Measurements from ENCODE around the gene GIMAP5.

Gene GIMAP5

DNA sequence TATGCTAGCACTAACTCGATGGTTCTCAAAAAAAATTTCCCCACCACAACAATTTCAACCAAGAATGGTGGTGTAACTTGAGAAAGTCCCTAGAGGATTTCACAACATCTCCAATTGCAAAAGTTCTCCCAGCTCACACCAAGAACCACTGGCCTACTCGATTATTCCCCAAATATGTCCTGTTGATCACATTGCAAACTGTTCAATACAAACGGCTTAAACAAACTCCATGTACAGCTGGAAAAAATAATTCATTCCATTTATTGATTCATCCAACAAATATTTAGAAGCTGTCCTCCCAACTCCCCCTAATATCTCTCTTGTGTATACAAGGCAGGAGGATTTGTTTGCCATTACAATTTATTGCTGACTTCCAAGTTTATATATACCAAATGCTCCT is 43.9 kb downstream of the GIMAP5 start:
- H3K4me1 ChIP-seq, result peaks cover 5% of the 10 kb centered on the region; the same call in 1 of the 2 replicates
- no peaks in the 10 kb centered on the region for H3K9me3 ChIP-seq
- TF ChIP-seq, protein P1, sequence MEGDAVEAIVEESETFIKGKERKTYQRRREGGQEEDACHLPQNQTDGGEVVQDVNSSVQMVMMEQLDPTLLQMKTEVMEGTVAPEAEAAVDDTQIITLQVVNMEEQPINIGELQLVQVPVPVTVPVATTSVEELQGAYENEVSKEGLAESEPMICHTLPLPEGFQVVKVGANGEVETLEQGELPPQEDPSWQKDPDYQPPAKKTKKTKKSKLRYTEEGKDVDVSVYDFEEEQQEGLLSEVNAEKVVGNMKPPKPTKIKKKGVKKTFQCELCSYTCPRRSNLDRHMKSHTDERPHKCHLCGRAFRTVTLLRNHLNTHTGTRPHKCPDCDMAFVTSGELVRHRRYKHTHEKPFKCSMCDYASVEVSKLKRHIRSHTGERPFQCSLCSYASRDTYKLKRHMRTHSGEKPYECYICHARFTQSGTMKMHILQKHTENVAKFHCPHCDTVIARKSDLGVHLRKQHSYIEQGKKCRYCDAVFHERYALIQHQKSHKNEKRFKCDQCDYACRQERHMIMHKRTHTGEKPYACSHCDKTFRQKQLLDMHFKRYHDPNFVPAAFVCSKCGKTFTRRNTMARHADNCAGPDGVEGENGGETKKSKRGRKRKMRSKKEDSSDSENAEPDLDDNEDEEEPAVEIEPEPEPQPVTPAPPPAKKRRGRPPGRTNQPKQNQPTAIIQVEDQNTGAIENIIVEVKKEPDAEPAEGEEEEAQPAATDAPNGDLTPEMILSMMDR (IDR thresholded peaks at IDR 0.05; ENCODE audit: low read depth, low read length), result no peak
- H3K27me3 ChIP-seq, result no peaks in the 10 kb centered on the region; the same call in 1 of the 2 replicates
- H3K36me3 ChIP-seq, result no peaks in the 10 kb centered on the region
- no peak for DNase-seq
- no peak overlapping the region for H3K4me3 ChIP-seq (ENCODE audit: low read depth, low read length)

GRCh38 chr7:150781961-150782360 is 44.7 kb downstream of the GIMAP5 start:
- Histone ChIP-seq H3K4me3 (ENCODE audit: low read depth, low read length) (no peak overlapping the region), H3K27me3 (no peaks in the 10 kb centered on the region; the same call in 1 of the 2 replicates), H3K4me1 (peaks cover 6% of the 10 kb centered on the region; the same call in 1 of the 2 replicates), H3K36me3 (no peaks in the 10 kb centered on the region), H3K9me3 (no peaks in the 10 kb centered on the region)
- TF ChIP-seq, protein P1 (IDR thresholded peaks at IDR 0.05; ENCODE audit: low read depth, low read length), result no peak
- no peak for DNase-seq

DNA sequence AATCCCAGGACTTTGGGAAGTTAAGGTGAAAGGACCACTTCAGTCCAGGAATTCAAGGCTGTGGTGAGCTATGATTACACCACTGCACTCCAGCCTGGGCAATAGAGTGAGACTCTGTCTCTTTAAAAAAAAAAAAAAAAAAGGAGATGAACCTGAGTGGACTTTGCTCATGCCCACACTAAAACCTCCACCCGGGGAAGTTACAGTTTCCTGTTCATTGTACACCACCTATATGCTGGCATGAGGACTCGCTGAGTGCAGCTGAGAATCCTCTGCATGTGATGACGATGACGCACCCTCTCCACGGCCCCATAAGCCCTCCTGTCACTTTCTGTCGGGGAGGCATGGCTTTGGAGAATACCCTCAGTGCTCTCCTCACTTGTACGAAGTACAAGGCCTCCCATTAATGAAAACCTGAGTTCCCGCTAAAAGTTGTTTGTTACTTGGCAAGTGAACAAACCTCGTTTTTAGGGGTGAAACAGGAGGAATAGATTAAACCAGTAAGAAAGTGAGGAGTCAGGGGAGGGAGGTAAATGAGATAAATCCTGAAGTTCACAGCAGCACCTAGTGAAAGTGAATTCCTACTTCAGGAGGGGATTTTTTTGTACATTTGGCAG is 47.0 kb downstream of the GIMAP5 start:
- no peaks in the 10 kb centered on the region for H3K9me3 ChIP-seq
- DNase-seq, result no peak

DNA sequence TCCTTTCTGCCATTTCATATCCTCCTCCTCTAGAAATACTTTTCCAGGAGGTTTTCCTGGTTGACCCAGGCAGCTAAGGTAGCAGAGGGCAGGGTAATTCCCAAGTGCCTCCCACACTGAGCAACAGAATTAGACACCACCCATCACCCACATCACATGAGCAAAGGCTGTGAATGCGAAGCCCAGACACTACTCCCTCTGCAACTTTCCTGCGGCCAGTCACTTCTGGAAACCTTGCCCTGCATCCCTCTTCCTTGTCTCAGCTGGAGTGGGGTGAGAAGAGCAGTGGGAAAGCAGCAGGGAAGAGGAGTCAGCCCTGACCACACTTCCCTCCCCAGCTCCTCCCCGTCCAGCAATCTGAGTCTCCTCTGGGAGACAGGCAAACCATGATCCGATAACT is 47.7 kb downstream of the GIMAP5 start:
- Histone ChIP-seq H3K4me3 (ENCODE audit: low read depth, low read length) (no peak overlapping the region), H3K27me3 (no peaks in the 10 kb centered on the region), H3K9me3 (no peaks in the 10 kb centered on the region), H3K4me1 (peaks cover 29% of the 10 kb centered on the region), H3K36me3 (no peaks in the 10 kb centered on the region)
- DNase-seq, result no peak
- TF ChIP-seq, protein P1 (IDR thresholded peaks at IDR 0.05; ENCODE audit: low read depth, low read length), result no peak

More for the DNA sequence above, 47.0 kb downstream of the GIMAP5 start:
- peaks cover 26% of the 10 kb centered on the region for H3K4me1 ChIP-seq
- H3K27me3 ChIP-seq, result no peaks in the 10 kb centered on the region
- no peaks in the 10 kb centered on the region for H3K36me3 ChIP-seq
- H3K4me3 ChIP-seq (ENCODE audit: low read depth, low read length), result no peak overlapping the region
- TF ChIP-seq, protein P1 (IDR thresholded peaks at IDR 0.05; ENCODE audit: low read depth, low read length), result no peak

GRCh38 chr7:150787321-150788281 is 50.4 kb downstream of the GIMAP5 start:
- TF ChIP-seq, protein P1 (IDR thresholded peaks at IDR 0.05; ENCODE audit: low read depth, low read length), result peak; percentile 37
- no peaks in the 10 kb centered on the region for H3K27me3 ChIP-seq
- DNase-seq, result peak; percentile 69

More at GRCh38 chr7:150787321-150788281, 50.4 kb downstream of the GIMAP5 start:
- peaks cover 29% of the 10 kb centered on the region for H3K4me1 ChIP-seq
- peak overlapping the region; percentile 31 for H3K4me3 ChIP-seq (ENCODE audit: low read depth, low read length)
- no peaks in the 10 kb centered on the region for H3K9me3 ChIP-seq
- H3K36me3 ChIP-seq, result no peaks in the 10 kb centered on the region
